Thyroid gland (tissue), 4 donors: ENCODE measurements around the gene NXN.
"Not testable (repeated sequence)": the region's sequence is repeated elsewhere in the genome, so short reads cannot be mapped to it uniquely, and the experiment has no call there.

ENCODE experiments used
- POLR2A ChIP-seq, 2 donors: fragments of 450-650 bp; IDR thresholded peaks; one replicate each; pipeline ENCODE4 v1.6.1; 2017; ENCODE audit warnings: antibody characterized with exemption in 2 of 2, mild to moderate bottlenecking in 2 of 2, moderate library complexity in 1 of 2
- TF ChIP-seq, protein P1 (sequence below), 6 experiments: fragments of 200-600 bp in 3 of 6; fragments of 450-650 bp in 3 of 6; sonication (generic) in 3 of 6; IDR thresholded peaks; one replicate each; pipeline ENCODE4 v1.5.1; 2016 to 2019; ENCODE audit warnings: antibody characterized with exemption in 6 of 6, mild to moderate bottlenecking in 2 of 6, inconsistent platforms in 1 of 6, moderate library complexity in 1 of 6

- TF ChIP-seq, protein P1, sequence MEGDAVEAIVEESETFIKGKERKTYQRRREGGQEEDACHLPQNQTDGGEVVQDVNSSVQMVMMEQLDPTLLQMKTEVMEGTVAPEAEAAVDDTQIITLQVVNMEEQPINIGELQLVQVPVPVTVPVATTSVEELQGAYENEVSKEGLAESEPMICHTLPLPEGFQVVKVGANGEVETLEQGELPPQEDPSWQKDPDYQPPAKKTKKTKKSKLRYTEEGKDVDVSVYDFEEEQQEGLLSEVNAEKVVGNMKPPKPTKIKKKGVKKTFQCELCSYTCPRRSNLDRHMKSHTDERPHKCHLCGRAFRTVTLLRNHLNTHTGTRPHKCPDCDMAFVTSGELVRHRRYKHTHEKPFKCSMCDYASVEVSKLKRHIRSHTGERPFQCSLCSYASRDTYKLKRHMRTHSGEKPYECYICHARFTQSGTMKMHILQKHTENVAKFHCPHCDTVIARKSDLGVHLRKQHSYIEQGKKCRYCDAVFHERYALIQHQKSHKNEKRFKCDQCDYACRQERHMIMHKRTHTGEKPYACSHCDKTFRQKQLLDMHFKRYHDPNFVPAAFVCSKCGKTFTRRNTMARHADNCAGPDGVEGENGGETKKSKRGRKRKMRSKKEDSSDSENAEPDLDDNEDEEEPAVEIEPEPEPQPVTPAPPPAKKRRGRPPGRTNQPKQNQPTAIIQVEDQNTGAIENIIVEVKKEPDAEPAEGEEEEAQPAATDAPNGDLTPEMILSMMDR (IDR thresholded peaks at IDR 0.05): not testable (repeated sequence)
- TF ChIP-seq POLR2A (IDR thresholded peaks at IDR 0.05): not testable (repeated sequence)
Observed at GRCh38 chr17:867238-867637, 112.3 kb downstream of the NXN start.
